ENCODE results near the gene SLC12A3.
A peak's percentile ranks its signal among the peaks of the same experiment; 100 is the strongest.
"Not testable (repeated sequence)": the region's sequence is repeated elsewhere in the genome, so short reads cannot be mapped to it uniquely, and the experiment has no call there.

The SLC12A3 gene

DNA sequence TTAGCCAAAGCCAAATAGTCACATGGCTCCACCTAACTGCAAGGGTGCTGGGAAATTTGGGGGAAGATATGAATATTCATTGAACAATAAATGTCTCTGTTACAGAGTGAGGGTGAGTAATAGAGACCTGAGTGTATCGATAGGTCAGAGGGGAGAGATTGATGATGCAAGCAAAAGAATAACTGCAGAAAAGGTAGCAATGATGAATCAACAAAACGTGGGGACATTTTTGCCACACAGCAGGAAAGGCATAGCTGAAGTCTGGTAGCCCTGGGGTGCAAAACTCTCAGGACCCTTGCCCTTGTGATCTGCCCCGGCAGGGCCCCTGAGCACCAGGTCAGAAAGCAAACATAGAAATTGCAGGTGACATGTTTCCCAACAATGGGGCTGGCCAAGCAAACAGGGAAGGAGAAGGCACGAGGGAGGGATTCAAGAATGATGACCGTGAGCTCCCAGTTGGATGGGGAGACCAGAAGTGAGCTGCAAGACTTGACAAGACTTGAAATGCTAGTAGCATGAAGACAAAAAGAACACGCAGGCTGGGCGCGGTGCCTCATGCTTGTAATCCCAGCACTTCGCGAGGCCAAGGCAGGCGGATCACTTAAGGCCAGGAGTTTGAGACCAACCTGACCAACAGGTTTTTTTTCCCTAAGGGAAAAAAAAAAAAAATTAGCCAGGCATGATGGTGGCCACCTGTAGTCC is 54.2 kb downstream of the SLC12A3 start:
- no peak for DNase-seq (ENCODE audit: low read depth)

- DNase-seq (ENCODE audit: low read depth), result no peak
These were observed 56.6 kb downstream of the SLC12A3 start for GRCh38 chr16:56921571-56921970.

DNA sequence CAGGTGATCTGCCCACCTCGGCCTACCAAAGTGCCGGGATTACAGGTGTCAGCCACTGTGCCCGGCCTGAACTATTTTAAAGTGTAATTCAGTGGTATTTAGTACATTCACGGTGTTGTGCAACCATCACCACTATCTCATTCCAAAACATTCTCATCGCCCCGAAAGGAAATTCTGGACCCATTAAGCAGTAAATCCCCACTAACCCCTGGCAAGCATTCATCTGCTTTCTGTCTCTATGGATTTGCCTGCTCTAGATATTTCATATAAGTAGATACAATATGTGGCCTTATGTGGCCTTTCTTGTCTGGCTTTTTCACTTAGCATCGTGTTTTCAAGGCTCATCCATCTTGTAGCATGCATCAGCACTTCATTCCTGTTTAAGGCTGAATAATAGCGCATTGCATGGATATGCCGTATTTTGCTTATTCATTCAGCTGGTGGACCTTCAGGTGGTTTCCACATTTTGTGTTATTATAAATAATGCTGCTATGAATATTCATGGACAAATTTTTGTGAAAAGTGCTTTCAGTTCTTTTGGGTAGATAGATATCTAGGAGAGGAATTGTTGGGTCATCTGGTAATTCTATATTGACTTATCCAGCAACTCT is 58.6 kb downstream of the SLC12A3 start:
- DNase-seq (ENCODE audit: low read depth), result no peak

DNA sequence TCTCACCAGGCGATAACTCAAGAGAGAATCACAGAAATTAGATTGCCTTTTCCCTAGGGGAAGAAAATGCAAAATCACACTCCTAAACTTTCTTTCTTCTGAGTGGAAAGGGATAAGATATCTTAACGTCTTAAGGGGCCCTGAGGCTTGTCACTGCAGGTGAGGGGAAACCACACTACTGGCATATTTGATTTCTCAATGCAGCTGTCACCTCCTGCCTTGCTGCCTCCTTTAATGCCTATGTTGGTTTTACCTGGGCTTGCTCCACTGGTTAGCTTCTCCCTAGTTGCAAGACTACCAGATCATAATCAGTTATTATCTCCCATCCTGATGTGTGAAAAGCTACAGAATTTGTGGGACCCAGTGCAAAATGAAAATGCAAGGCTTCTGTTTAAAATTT is 62.5 kb downstream of the SLC12A3 start:
- DNase-seq (ENCODE audit: low read depth), result no peak

DNA sequence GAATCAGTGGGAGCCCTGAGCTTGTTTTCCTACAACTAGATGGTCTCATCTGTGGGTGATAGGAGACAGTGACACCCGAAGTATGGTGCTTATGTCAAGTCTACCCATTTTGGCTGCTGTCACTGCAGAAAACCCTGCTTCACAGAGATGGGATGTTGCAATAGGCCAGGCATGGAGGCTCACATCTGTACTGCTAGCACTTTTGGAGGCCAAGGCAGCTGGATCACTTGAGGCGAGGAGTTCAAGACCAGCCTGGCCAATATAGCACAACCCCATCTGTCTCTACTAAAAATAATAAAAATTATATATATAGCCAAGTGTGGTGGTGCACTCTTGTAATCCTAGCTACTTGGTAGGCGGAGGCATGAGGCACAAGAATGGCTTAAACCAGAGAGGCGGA is 64.6 kb downstream of the SLC12A3 start:
- DNase-seq (ENCODE audit: low read depth), result no peak

DNA sequence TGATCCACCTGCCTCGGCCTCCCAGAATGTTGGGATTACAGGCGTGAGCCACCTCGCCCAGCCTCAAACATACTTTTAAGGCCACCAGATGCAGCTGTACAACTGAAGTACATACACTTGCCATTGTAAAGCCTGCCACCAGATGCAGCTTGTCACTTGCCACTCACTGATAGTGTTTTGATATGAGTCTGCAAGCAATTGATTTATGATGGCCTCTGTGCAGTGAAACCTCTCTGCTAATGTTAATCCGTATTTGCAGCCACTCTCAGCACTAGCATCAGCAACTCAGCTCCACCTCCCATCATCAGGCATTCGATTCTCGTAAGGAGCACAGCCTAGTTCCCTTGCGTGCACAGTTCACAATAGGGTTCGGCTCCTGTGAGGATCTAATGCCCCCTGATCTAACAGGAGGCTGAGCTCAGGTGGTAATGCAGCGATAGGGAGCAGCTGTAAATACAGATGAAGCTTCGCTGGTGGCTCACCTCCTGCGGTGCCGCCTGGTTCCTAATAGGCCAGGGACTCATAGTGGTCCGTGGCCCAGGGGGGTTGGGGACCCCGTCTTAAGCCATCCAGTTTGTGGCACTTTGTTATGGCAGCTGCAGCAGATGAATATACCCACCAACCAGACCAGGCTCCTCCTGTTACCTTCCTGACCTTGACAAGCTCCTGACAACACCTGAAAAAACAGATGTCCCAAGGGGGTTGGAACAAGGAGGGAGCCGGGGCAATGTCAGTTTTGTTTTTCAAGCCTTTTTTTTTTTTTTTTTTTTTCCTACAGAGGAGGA is 65.7 kb downstream of the SLC12A3 start:
- DNase-seq (ENCODE audit: low read depth), result no peak

- DNase-seq (ENCODE audit: low read depth), result no peak
These were observed 66.4 kb downstream of the SLC12A3 start for GRCh38 chr16:56931271-56931891.

GRCh38 chr16:56931892-56932720 is 67.1 kb downstream of the SLC12A3 start, which contains the start of gene HERPUD1:
TSS of gene HERPUD1 (plus strand) at chr16:56932142. CDS start at chr16:56932245, 103 bp downstream.
- peak; percentile 99 for DNase-seq (ENCODE audit: low read depth)

DNA sequence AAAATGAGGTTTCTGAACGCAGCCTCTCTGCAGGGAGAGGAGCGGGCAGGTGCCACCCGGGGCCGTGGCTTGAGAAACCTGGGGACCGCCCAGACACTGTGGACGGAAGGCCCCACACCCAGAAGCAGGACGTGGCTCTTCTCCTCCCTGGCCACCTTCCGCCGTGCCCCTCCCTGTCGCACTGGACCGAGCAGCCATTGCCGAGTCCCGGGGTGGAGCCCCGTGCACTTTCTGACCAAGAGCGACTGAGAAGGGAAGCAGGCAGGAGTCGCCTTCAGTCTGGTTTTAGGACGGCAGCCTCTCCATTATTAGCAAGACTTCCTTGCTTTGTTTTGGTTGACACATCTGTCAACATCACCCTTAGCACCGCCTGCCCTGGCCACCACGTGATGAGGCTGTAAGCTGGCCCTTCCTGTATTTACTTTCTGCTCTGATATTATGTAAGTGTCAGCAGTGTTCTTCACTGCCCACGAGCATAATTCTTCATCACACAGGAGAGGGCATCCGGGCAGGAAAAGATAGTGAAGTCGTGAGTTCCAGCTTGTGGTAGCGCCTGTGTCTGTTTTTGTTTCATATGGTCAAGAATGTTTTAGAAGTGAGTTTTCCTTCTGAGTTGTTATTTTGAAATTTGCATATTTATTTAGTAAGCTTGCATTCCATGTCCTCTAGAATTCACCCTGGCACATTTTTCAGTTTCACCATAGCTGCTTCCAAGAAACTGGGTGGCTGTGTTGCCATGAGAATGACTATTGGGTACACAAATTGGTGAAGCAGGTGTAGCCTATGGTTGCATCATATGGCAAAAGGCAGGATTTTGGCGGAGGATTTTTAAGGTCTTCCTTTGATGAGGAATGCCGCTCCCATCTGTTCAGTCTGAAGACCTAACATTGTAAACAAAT is 68.0 kb downstream of the SLC12A3 start:
- no peak for DNase-seq (ENCODE audit: low read depth)

- DNase-seq (ENCODE audit: low read depth), result no peak
These were observed 69.0 kb downstream of the SLC12A3 start for GRCh38 chr16:56933828-56934598.

GRCh38 chr16:56934599-56935145 is 69.7 kb downstream of the SLC12A3 start:
- DNase-seq (ENCODE audit: low read depth), result not testable (repeated sequence)

DNA sequence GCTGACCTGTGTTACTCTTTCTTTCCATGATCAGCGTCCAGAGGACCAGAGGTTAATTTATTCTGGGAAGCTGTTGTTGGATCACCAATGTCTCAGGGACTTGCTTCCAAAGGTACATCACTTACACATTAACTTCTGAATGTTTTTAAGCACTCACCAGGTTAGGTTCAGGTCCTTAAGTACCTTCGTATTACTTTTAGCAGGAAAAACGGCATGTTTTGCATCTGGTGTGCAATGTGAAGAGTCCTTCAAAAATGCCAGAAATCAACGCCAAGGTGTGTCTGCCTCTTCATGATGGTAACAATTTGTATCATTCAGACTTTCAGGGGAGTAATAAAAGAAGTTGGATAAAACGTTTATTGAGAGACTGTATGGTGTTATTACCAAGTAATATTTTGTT is 70.2 kb downstream of the SLC12A3 start:
- no peak for DNase-seq (ENCODE audit: low read depth)

- no peak for DNase-seq (ENCODE audit: low read depth)
These were observed 71.5 kb downstream of the SLC12A3 start for GRCh38 chr16:56936491-56936890.

DNA sequence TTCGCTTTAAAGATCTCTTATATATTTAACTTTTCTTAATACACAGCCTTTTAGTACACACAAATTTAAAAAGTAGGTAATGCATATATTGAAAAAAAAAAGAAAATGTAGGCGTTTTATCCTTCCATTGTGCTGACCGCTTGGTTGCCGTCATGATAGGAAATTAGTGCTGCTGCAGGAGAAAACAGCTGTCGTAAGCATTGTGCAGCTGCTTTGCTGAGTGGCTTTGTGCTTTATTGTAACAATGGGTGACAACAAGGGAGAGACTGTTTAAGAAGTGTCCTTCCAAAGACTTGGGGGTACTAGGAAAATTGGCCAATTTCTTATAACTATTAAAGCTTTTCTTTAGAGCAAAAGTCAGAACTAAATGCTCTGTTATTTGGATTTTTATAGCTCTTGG is 71.9 kb downstream of the SLC12A3 start:
- DNase-seq (ENCODE audit: low read depth), result no peak

- peak; percentile 37 for DNase-seq (ENCODE audit: low read depth)
These were observed 73.9 kb downstream of the SLC12A3 start for GRCh38 chr16:56938664-56939513.

GRCh38 chr16:56939801-56940200 is 74.8 kb downstream of the SLC12A3 start:
- no peak for DNase-seq (ENCODE audit: low read depth)

DNA sequence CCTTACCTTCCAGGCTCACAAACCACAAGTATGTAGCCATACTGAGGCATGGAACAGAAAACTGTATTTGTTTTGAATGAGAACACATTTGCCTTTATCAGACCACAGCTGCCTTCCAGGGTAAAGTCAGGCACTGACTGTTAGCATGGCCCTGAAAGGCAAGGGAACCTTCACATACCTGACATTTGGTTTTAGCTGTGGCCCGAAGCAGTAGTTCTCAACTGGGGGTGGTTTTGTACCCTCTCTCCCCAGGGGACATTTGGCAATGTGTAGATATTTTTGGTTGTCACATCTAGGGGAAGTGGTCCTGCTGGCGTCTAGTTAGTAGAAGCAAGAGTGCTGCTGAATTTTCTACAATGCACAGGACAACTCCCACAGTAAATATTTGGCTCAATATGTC is 76.1 kb downstream of the SLC12A3 start:
- DNase-seq (ENCODE audit: low read depth), result no peak

GRCh38 chr16:56941856-56942331 is 76.9 kb downstream of the SLC12A3 start:
- DNase-seq (ENCODE audit: low read depth), result no peak
